Measurements from ENCODE around the gene AKT3.

- no peak for TF ChIP-seq CTCF (conservative IDR thresholded peaks at IDR 0.05)
- TF ChIP-seq EZH2 (IDR thresholded peaks at IDR 0.05; ENCODE audit: low read depth), result no peak
These were observed 133.1 kb downstream of the AKT3 start for GRCh38 chr1:243716906-243717305.

Data from PC-9 (cell line).